CD14-positive monocyte (primary cell): ENCODE measurements around the gene CRISPLD2. TPM values are rescaled to one million over a fixed set of nuclear protein-coding genes. Genes with fewer than 3 reads are reported as not detected.

ENCODE experiments used
- DNase-seq, 3 donors: peaks; one replicate each; pipeline ENCODE4 v3.0.0-alpha.2; 2011 to 2022
- H2AFZ ChIP-seq: 2 replicates; pipeline ENCODE4 v1.6.0; 2012; ENCODE audit warnings: mild to moderate bottlenecking, low read depth, low read length, inconsistent platforms; ENCODE audit not compliant: insufficient read depth, poor library complexity, severe bottlenecking
- H3K27ac ChIP-seq, 2 donors: 1 replicate in 1 of 2; 2 replicates in 1 of 2; pipeline ENCODE4 v1.5.1; 2012 to 2013; ENCODE audit warnings: low read length in 2 of 2, control low read depth in 1 of 2, inconsistent platforms in 1 of 2, low read depth in 1 of 2, mild to moderate bottlenecking in 1 of 2
- H3K27me3 ChIP-seq, 2 donors: one replicate each; pipeline versions ENCODE4 v1.6.0 to v1.6.1; 2011 to 2013; ENCODE audit warnings: low read length in 2 of 2; ENCODE audit not compliant: control insufficient read depth in 2 of 2, insufficient read depth in 2 of 2
- H3K36me3 ChIP-seq, 2 donors: replicated peaks in 1 of 2; 1 replicate in 1 of 2; 2 replicates in 1 of 2; pipeline versions ENCODE4 v1.5.1 to v1.6.1; 2012 to 2013; ENCODE audit warnings: low read length in 2 of 2, control low read depth in 1 of 2, inconsistent platforms in 1 of 2, mild to moderate bottlenecking in 1 of 2; ENCODE audit not compliant: insufficient read depth in 2 of 2, control insufficient read depth in 1 of 2
- H3K4me1 ChIP-seq, 2 donors: 1 replicate in 1 of 2; 2 replicates in 1 of 2; pipeline versions ENCODE4 v1.5.1 to v1.6.1; 2012 to 2013; ENCODE audit warnings: low read length in 2 of 2, control low read depth in 1 of 2, inconsistent platforms in 1 of 2, mild to moderate bottlenecking in 1 of 2, moderate library complexity in 1 of 2; ENCODE audit not compliant: insufficient read depth in 2 of 2, control insufficient read depth in 1 of 2
- H3K4me2 ChIP-seq: replicated peaks from 2 replicates; pipeline ENCODE3; 2012; ENCODE audit warnings: low read length, moderate library complexity, mild to moderate bottlenecking; ENCODE audit not compliant: poor library complexity, severe bottlenecking; ENCODE audit errors: extremely low read depth
- H3K4me3 ChIP-seq, 3 experiments: fragments of 200-600 bp in 1 of 3; sonication (generic) in 1 of 3; replicated peaks in 1 of 3; 1 replicate in 2 of 3; 2 replicates in 1 of 3; pipeline ENCODE4 v1.5.1; 2011 to 2013; ENCODE audit warnings: low read length in 3 of 3, mild to moderate bottlenecking in 3 of 3, control low read depth in 2 of 3, low read depth in 2 of 3, inconsistent platforms in 1 of 3, moderate library complexity in 1 of 3
- H3K79me2 ChIP-seq: 2 replicates; pipeline ENCODE4 v1.6.0; 2012; ENCODE audit warnings: mild to moderate bottlenecking, control low read depth, inconsistent platforms, low read length, moderate library complexity; ENCODE audit not compliant: insufficient read depth
- H3K9ac ChIP-seq: 2 replicates; pipeline ENCODE4 v1.6.0; 2017; ENCODE audit warnings: low read length, mild to moderate bottlenecking; ENCODE audit not compliant: insufficient read depth, poor library complexity, severe bottlenecking
- H3K9me3 ChIP-seq, 2 donors: replicated peaks in 1 of 2; 1 replicate in 1 of 2; 2 replicates in 1 of 2; pipeline versions ENCODE4 v1.5.1 to v1.6.1; 2012 to 2013; ENCODE audit warnings: low read length in 2 of 2, control low read depth in 1 of 2; ENCODE audit not compliant: control insufficient read depth in 1 of 2, insufficient read depth in 1 of 2
- H4K20me1 ChIP-seq: 2 replicates; pipeline ENCODE4 v1.6.0; 2012; ENCODE audit warnings: mild to moderate bottlenecking, low read length, control low read depth, moderate library complexity; ENCODE audit not compliant: insufficient read depth
- H3K27ac Mint-ChIP-seq, 7 donors: one replicate each; pipeline ENCODE4 v1.8.0; 2020; ENCODE audit warnings: mild to moderate bottlenecking in 7 of 7, mixed read lengths in 7 of 7, moderate library complexity in 6 of 7, inconsistent platforms in 2 of 7
- H3K27me3 Mint-ChIP-seq, 3 donors: one replicate each; pipeline ENCODE4 v1.8.0; 2021 to 2022; ENCODE audit warnings: low read depth in 3 of 3, mild to moderate bottlenecking in 3 of 3, mixed read lengths in 3 of 3, moderate library complexity in 3 of 3, inconsistent platforms in 1 of 3
- H3K36me3 Mint-ChIP-seq, 2 donors: one replicate each; pipeline ENCODE4 v1.8.0; 2020; ENCODE audit warnings: mixed read lengths in 2 of 2, inconsistent platforms in 1 of 2, mild to moderate bottlenecking in 1 of 2
- H3K4me1 Mint-ChIP-seq: one replicate; pipeline ENCODE4 v1.8.0; 2020; ENCODE audit warnings: mild to moderate bottlenecking, mixed read lengths
- H3K4me3 Mint-ChIP-seq, 2 donors: one replicate each; pipeline ENCODE4 v1.8.0; 2020; ENCODE audit warnings: mild to moderate bottlenecking in 2 of 2, mixed read lengths in 2 of 2, moderate library complexity in 1 of 2
- H3K9me3 Mint-ChIP-seq, 7 donors: one replicate each; pipeline ENCODE4 v1.8.0; 2020 to 2022; ENCODE audit warnings: mixed read lengths in 7 of 7, mild to moderate bottlenecking in 6 of 7, moderate library complexity in 6 of 7, inconsistent platforms in 2 of 7
- WGBS: methylation state at CpG from one replicate; pipeline ENCODE4 v1.1.5; 2013; ENCODE audit warnings: missing lambda C conversion rate; ENCODE audit not compliant: insufficient coverage; 5-methylcytosine and 5-hydroxymethylcytosine counted together
- intact Hi-C, 2 donors: fragments of 100-400 bp; cut with micrococcal nuclease; formaldehyde crosslinking; loops; one replicate each; pipeline versions ENCODE4 v1.15.0 to v1.15.1; 2023
- polyA plus RNA-seq, 3 donors: library from polyadenylated mRNA; depleted of rRNA in 1 of 3; unstranded in 2 of 3; stranded (reverse) in 1 of 3; fragments of 300-500 nt in 2 of 3; fragments of >200 nt in 1 of 3; fragmentation: Illumina TruSeq in 2 of 3; gene quantifications; 1 replicate in 2 of 3; 2 replicates in 1 of 3; pipeline ENCODE4 v1.2.3, GENCODE V29; 2012 to 2021
- TF ChIP-seq, protein P1 (sequence below): fragments of 200-600 bp; IDR thresholded peaks from one replicate; pipeline ENCODE4 v1.8.0; 2022; ENCODE audit warnings: antibody characterized with exemption, mild to moderate bottlenecking

CRISPLD2 gene
- polyA plus RNA-seq, 3 donors, result 40.7 to 90.4 (median 69.0) TPM

DNA sequence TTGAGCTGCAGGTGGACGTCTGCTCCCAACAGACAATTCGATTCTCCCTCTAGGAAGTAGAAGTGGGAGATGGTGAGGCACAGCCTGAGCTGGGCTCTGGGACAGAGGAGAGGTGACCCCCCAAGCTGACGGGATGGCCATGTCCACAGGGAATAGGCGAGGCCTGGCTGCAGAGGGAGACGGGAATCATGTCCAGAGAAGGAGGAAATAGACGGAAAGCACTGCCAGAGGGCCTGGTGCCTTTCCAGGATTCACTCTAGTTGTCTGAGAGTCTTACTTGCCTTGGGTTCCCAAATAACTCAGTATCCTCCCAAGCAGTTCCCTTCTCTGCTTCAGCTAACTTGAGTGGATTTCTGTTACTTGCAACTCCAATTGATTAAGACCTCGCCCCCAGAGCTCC lies 4.3 kb upstream of the CRISPLD2 start:
- intact Hi-C loops, result no loop called here
- H2AFZ ChIP-seq, result no peak overlapping the region
- H3K27ac Mint-ChIP-seq, result no peak overlapping the region
- peaks cover 6% of the 10 kb centered on the region for H3K79me2 ChIP-seq
- no peak overlapping the region for H3K4me3 ChIP-seq
- peaks cover 0 to 7% (median 3%) of the 10 kb centered on the region in 7 donors for H3K9me3 Mint-ChIP-seq
- H3K27ac ChIP-seq, result no peak overlapping the region
- 46% methylated on average over 4 of the region's 7 CpGs for WGBS
- H3K4me1 ChIP-seq, result peaks cover 36 to 43% of the 10 kb centered on the region in 2 donors
- DNase-seq, result no peak
- peaks cover 5% of the 10 kb centered on the region for H4K20me1 ChIP-seq
- H3K36me3 Mint-ChIP-seq, result no peaks in the 10 kb centered on the region
- no peaks in the 10 kb centered on the region for H3K36me3 ChIP-seq
- H3K4me3 Mint-ChIP-seq, result no peak overlapping the region
- H3K4me2 ChIP-seq, result no peak overlapping the region
- peaks cover 0 to 16% (median 10%) of the 10 kb centered on the region in 3 donors for H3K27me3 Mint-ChIP-seq
- TF ChIP-seq, protein P1, sequence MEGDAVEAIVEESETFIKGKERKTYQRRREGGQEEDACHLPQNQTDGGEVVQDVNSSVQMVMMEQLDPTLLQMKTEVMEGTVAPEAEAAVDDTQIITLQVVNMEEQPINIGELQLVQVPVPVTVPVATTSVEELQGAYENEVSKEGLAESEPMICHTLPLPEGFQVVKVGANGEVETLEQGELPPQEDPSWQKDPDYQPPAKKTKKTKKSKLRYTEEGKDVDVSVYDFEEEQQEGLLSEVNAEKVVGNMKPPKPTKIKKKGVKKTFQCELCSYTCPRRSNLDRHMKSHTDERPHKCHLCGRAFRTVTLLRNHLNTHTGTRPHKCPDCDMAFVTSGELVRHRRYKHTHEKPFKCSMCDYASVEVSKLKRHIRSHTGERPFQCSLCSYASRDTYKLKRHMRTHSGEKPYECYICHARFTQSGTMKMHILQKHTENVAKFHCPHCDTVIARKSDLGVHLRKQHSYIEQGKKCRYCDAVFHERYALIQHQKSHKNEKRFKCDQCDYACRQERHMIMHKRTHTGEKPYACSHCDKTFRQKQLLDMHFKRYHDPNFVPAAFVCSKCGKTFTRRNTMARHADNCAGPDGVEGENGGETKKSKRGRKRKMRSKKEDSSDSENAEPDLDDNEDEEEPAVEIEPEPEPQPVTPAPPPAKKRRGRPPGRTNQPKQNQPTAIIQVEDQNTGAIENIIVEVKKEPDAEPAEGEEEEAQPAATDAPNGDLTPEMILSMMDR, result no peak
- H3K27me3 ChIP-seq, result peaks cover 0 to 5% of the 10 kb centered on the region in 2 donors
- H3K4me1 Mint-ChIP-seq, result peaks cover 60% of the 10 kb centered on the region
- H3K9me3 ChIP-seq, result peaks cover 0 to 5% of the 10 kb centered on the region in 2 donors
- H3K9ac ChIP-seq, result no peak overlapping the region

DNA sequence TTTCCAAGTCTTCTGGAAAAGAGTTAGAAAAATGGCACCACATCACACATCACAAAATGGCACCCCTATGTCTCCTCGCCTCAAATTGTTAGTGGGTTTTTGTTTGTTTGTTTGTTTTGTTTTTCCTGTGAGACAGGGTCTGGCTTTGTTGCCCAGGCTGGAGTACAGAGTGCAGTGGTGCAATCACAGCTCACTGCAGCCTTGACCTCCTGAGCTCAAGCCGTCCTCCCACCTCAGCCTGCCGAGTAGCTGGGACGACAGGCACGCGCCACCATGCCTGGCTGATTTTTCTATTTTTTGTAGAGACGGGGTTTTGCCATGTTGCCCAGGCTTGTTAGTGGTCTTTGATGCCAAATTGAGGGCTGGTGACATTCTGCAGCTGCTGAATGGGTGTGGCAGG lies 3.8 kb upstream of the CRISPLD2 start:
- H3K27me3 ChIP-seq, result peaks cover 0 to 5% of the 10 kb centered on the region in 2 donors
- no peak overlapping the region for H3K9ac ChIP-seq
- no peak overlapping the region for H3K27ac Mint-ChIP-seq
- intact Hi-C loops, result no loop called here
- peaks cover 1 to 3% of the 10 kb centered on the region in 2 donors for H3K36me3 Mint-ChIP-seq
- H3K9me3 Mint-ChIP-seq, result peaks cover 0 to 7% (median 3%) of the 10 kb centered on the region in 7 donors
- H3K4me3 ChIP-seq, result no peak overlapping the region
- H3K4me1 Mint-ChIP-seq, result peaks cover 60% of the 10 kb centered on the region
- H3K79me2 ChIP-seq, result peaks cover 12% of the 10 kb centered on the region
- H3K27me3 Mint-ChIP-seq, result peaks cover 0 to 16% (median 10%) of the 10 kb centered on the region in 3 donors
- 77% methylated on average over 4 of the region's 7 CpGs for WGBS
- peaks cover 0 to 5% of the 10 kb centered on the region in 2 donors for H3K9me3 ChIP-seq
- no peak overlapping the region for H2AFZ ChIP-seq
- TF ChIP-seq, protein P1, result no peak
- no peak for DNase-seq
- peaks cover 36 to 43% of the 10 kb centered on the region in 2 donors for H3K4me1 ChIP-seq
- no peak overlapping the region for H3K4me2 ChIP-seq
- H3K27ac ChIP-seq, result no peak overlapping the region
- peaks cover 11% of the 10 kb centered on the region for H4K20me1 ChIP-seq
- no peaks in the 10 kb centered on the region for H3K36me3 ChIP-seq
- no peak overlapping the region for H3K4me3 Mint-ChIP-seq
